Amniotic epithelial cell (primary cell): ENCODE measurements around the gene FBN1.
A peak's percentile ranks its signal among the peaks of the same experiment; 100 is the strongest.

Experiments used
- DNase-seq: peaks from one replicate; pipeline ENCODE4 v3.0.0-alpha.2; 2010; ENCODE audit warnings: low read depth

The FBN1 gene

GRCh38 chr15:48554112-48554511, 91.4 kb downstream of the FBN1 start:
- DNase-seq, result no peak

- DNase-seq, result no peak
Observed at GRCh38 chr15:48553559-48553958, 92.0 kb downstream of the FBN1 start.

GRCh38 chr15:48550822-48551525, 94.5 kb downstream of the FBN1 start:
- DNase-seq, result no peak

GRCh38 chr15:48548455-48548854, 97.1 kb downstream of the FBN1 start:
- DNase-seq, result no peak

GRCh38 chr15:48547286-48547685, 98.2 kb downstream of the FBN1 start:
- DNase-seq, result peak; percentile 72

- no peak for DNase-seq
Observed at GRCh38 chr15:48546296-48546695, 99.2 kb downstream of the FBN1 start.

- no peak for DNase-seq
Observed at GRCh38 chr15:48544778-48545177, 100.7 kb downstream of the FBN1 start.

- DNase-seq, result peak; percentile 89
Observed at GRCh38 chr15:48541341-48542278, 103.9 kb downstream of the FBN1 start.

GRCh38 chr15:48540756-48541155, 104.8 kb downstream of the FBN1 start:
- DNase-seq, result no peak

GRCh38 chr15:48538941-48539340, 106.6 kb downstream of the FBN1 start:
- no peak for DNase-seq

GRCh38 chr15:48537271-48538113, 108.0 kb downstream of the FBN1 start:
- no peak for DNase-seq

GRCh38 chr15:48536681-48537091, 108.8 kb downstream of the FBN1 start:
- peak; percentile 52 for DNase-seq

- no peak for DNase-seq
Observed at GRCh38 chr15:48533982-48534381, 111.5 kb downstream of the FBN1 start.

- DNase-seq, result no peak
Observed at GRCh38 chr15:48532946-48533345, 112.6 kb downstream of the FBN1 start.

- no peak for DNase-seq
Observed at GRCh38 chr15:48530528-48530927, 115.0 kb downstream of the FBN1 start.

- no peak for DNase-seq
Observed at GRCh38 chr15:48528921-48529320, 116.6 kb downstream of the FBN1 start.

- DNase-seq, result no peak
Observed at GRCh38 chr15:48527517-48527916, 118.0 kb downstream of the FBN1 start.

GRCh38 chr15:48522911-48523310, 122.6 kb downstream of the FBN1 start:
- no peak for DNase-seq

- DNase-seq, result no peak
Observed at GRCh38 chr15:48522123-48522522, 123.4 kb downstream of the FBN1 start.

- no peak for DNase-seq
Observed at GRCh38 chr15:48520376-48521155, 124.9 kb downstream of the FBN1 start.

GRCh38 chr15:48516121-48516520, 129.4 kb downstream of the FBN1 start:
- DNase-seq, result no peak
